ENCODE results near the gene LECT2. TPM values are rescaled to one million over a fixed set of nuclear protein-coding genes. Genes with fewer than 3 reads are reported as not detected.

Gene LECT2
- not detected in 5 replicates for total RNA-seq (2022; extraction: Qiagen RNA extraction)

DNA sequence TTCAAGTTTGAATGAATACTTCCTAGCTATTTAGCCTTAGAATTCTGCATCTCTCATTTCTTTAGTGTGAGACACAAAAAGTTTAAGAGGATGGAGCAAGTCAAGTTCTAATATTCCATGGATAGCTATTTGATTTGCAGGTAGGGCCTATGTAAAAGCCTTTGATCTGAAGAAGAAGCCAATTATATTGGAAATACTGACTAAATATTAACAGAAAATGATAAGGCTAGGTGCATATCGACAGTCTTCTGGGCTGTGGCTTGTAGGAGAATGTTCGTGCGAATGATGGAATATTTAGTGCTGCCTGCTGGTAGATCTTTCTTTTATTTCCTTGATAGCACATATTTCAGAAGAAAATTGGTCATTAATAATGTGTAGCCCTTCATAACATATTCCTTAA, at the start of gene LECT2:
TSS of gene LECT2 (minus strand) at position 85 of the 400 bp plus-strand sequence. CDS start 150 bp downstream, outside the sequence.

Other genes starting within 250 kb of the LECT2 start
- gene SLC25A48, start 120.3 kb downstream of the LECT2 start, total RNA-seq (2022; extraction: Qiagen RNA extraction): 0.16 to 0.41 TPM (median 0.29 TPM) in 5 replicates
- gene IL9, start 59.1 kb downstream of the LECT2 start, total RNA-seq (2022; extraction: Qiagen RNA extraction): not detected in 5 replicates
- 1,392 to 2,102 TPM (median 1,727 TPM) in 5 replicates for gene TGFBI, start 74.0 kb upstream of the LECT2 start, total RNA-seq (2022; extraction: Qiagen RNA extraction)
- gene SMAD5, start 177.9 kb upstream of the LECT2 start, total RNA-seq (2022; extraction: Qiagen RNA extraction): 17.7 to 44.1 TPM (median 34.7 TPM) in 5 replicates
- not detected in 5 replicates for gene SMIM32, start 238.2 kb upstream of the LECT2 start, total RNA-seq (2022; extraction: Qiagen RNA extraction)

Data from A549 treated with dexamethasone at 1 μM for 4 hours (cell line).